Astrocyte of the cerebellum (primary cell): ENCODE measurements around the gene TRIM13.
"Not testable (repeated sequence)": the region's sequence is repeated elsewhere in the genome, so short reads cannot be mapped to it uniquely, and the experiment has no call there.

Experiments used
- DNase-seq: peaks from one replicate; pipeline ENCODE4 v3.0.0-alpha.2; 2011; ENCODE audit warnings: low read depth
- H3K4me3 ChIP-seq: 2 replicates; pipeline ENCODE4 v1.5.1; 2011; ENCODE audit warnings: mild to moderate bottlenecking, low read depth, low read length, moderate library complexity
- CTCF ChIP-seq: IDR thresholded peaks from 2 replicates; pipeline ENCODE4 v1.5.1; 2012; ENCODE audit warnings: low read length, low read depth, moderate library complexity, mild to moderate bottlenecking; ENCODE audit errors: missing control alignments
- in situ Hi-C: cut with HindIII; loops from 2 replicates; pipeline ENCODE4 v1.10.0; 2017; ENCODE audit warnings: low sequenced_read_pairs

The TRIM13 gene

GRCh38 chr13:49996951-49997895, at the start of gene TRIM13:
Gene TRIM13 (plus strand): TSS chr13:49997042. CDS start chr13:50011941, 14,899 bp downstream.
- in situ Hi-C loops, result no loop called here
- H3K4me3 ChIP-seq, result peak within 1 kb of the TSS; percentile 89
- DNase-seq, result peak; percentile 80
- TF ChIP-seq CTCF, result peak; percentile 84

GRCh38 chr13:49948777-49949270, 48.0 kb upstream of the TRIM13 start:
- in situ Hi-C loops, DNase-seq, H3K4me3 ChIP-seq: not testable (repeated sequence)

- in situ Hi-C loops, result no loop called here
These were observed 44.9 kb upstream of the TRIM13 start for GRCh38 chr13:49951754-49952535.

GRCh38 chr13:49953560-49953959, 43.3 kb upstream of the TRIM13 start:
- H3K4me3 ChIP-seq, result no peak overlapping the region
- no peak for TF ChIP-seq CTCF
- DNase-seq, result no peak
- in situ Hi-C loops, result no loop called here

More at GRCh38 chr13:49951754-49952535, 44.9 kb upstream of the TRIM13 start:
- no peak for DNase-seq
- no peak overlapping the region for H3K4me3 ChIP-seq
- no peak for TF ChIP-seq CTCF

GRCh38 chr13:49954674-49955455, 42.0 kb upstream of the TRIM13 start:
- H3K4me3 ChIP-seq, result no peak overlapping the region
- TF ChIP-seq CTCF, result no peak
- in situ Hi-C loops, result no loop called here
- DNase-seq, result no peak

- no peak for TF ChIP-seq CTCF
- H3K4me3 ChIP-seq, result no peak overlapping the region
- in situ Hi-C loops, result no loop called here
- DNase-seq, result no peak
These were observed 40.7 kb upstream of the TRIM13 start for GRCh38 chr13:49956131-49956530.
